ENCODE results near the gene OR6C2.
"Not testable (repeated sequence)": the region's sequence is repeated elsewhere in the genome, so short reads cannot be mapped to it uniquely, and the experiment has no call there.

The OR6C2 gene

DNA sequence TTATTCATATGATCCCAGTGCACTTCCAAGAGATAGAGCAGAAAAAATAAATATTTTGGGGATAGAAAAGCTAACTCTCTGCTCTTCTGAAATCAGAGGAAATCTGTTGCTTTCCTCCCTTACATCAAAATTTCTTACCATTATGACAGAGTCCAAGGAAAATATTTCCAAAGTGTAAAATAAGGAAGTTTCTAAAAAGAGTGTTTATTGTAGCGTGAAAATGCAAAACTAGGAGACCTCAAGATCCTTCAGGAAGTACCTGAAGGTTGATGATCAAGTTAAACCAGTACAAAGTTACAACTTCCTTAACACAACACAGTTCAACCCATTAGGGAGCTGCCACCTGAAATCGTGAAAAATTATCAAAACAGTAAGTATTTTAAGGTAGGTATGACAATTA, at the start of gene OR6C2:
OR6C2 (plus strand) TSS at position 301 of the 400 bp plus-strand sequence. CDS start 8,138 bp downstream, outside the sequence.
- H3K27ac Mint-ChIP-seq: no peak within 1 kb of the TSS

DNA sequence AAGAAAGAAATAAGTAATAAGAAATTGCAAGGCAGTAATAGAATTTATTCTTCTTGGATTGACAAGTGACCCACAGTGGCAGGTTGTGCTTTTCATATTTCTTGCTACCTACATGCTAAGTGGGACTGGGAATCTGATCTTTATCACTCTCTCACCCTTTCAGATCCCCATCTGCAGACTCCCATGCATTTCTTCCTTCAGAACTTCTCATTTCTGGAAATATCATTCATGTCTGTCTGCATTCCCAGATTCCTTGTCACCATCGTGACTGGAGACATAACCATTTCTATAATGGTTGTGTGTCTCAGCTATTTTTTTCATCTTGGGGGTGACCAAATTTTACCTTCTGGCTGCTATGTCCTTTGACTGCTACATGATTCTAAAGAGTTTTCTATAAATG, 47.5 kb upstream of the OR6C2 start:
- intact Hi-C loops (cut with micrococcal nuclease): no loop called here

More for the DNA sequence above, at the start of gene OR6C2:
- Mint-ChIP-seq H3K27me3 (peaks cover 1% of the 10 kb centered on the region), H3K4me1 (ENCODE audit: low read depth) (peaks cover 9% of the 10 kb centered on the region), H3K36me3 (ENCODE audit: low read depth) (no peaks in the 10 kb centered on the region), H3K9me3 (peaks cover 30% of the 10 kb centered on the region), H3K4me3 (no peak within 1 kb of the TSS)
- intact Hi-C loops (cut with micrococcal nuclease): no loop called here

DNA sequence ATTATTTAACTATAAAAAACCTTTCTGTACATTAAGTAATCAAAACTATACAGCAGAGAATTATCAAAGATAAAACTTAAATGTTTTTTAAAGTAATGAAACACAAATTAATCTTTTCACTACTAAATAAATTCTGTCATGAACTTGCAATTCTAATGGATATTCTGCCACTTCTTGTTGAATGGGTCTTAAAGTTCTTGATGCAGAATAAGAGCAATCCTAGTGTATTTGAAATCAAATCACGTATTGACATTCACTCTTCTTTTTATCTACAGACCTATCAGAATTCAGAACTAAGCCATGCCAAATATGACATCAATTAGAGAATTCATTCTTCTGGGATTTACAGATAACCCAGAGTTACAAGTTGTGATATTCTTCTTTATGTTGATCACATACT, 43.6 kb upstream of the OR6C2 start, which contains the start of gene OR6C65:
OR6C65 (plus strand) TSS at position 301 of the 400 bp plus-strand sequence; CDS start at position 301, 0 bp downstream.
- H3K36me3 Mint-ChIP-seq (ENCODE audit: low read depth): no peaks in the 10 kb centered on the region

More for the DNA sequence above, 47.5 kb upstream of the OR6C2 start:
- Mint-ChIP-seq H3K4me1 (ENCODE audit: low read depth) (no peaks in the 10 kb centered on the region), H3K27ac (no peak overlapping the region), H3K27me3 (peaks cover 10% of the 10 kb centered on the region), H3K9me3 (no peaks in the 10 kb centered on the region), H3K4me3 (no peak overlapping the region), H3K36me3 (ENCODE audit: low read depth) (no peaks in the 10 kb centered on the region)

DNA sequence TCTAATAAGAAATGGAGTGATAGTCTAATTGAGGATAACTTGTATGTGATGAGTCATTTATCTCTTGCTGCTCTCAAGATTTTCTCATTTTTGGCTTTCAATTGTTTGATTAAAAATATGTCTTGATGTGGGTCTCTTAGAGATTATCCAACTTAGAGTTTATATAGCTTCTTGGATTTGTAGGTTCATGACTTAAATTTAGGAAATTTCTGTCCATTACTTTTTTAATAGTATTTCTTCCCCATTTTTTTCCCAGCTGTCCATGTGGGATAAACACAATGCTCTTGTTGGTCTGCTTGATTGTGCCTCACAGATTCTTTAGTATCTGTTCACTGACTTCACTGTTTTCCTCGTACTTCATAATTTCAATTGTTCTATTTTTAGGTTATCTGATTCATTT, 36.0 kb upstream of the OR6C2 start:
- peaks cover 11% of the 10 kb centered on the region for H3K27me3 Mint-ChIP-seq
- H3K9me3 Mint-ChIP-seq: peaks cover 7% of the 10 kb centered on the region
- no peaks in the 10 kb centered on the region for H3K4me1 Mint-ChIP-seq (ENCODE audit: low read depth)
- no peak overlapping the region for H3K4me3 Mint-ChIP-seq
- H3K27ac Mint-ChIP-seq: no peak overlapping the region
- no peaks in the 10 kb centered on the region for H3K36me3 Mint-ChIP-seq (ENCODE audit: low read depth)
- intact Hi-C loops (cut with micrococcal nuclease): no loop called here

More for the DNA sequence above, 43.6 kb upstream of the OR6C2 start, which contains the start of gene OR6C65:
- Mint-ChIP-seq H3K4me1 (ENCODE audit: low read depth) (no peaks in the 10 kb centered on the region), H3K4me3 (no peak within 1 kb of the TSS), H3K9me3 (no peaks in the 10 kb centered on the region), H3K27ac (no peak within 1 kb of the TSS), H3K27me3 (peaks cover 10% of the 10 kb centered on the region)
- intact Hi-C loops (cut with micrococcal nuclease): no loop called here

DNA sequence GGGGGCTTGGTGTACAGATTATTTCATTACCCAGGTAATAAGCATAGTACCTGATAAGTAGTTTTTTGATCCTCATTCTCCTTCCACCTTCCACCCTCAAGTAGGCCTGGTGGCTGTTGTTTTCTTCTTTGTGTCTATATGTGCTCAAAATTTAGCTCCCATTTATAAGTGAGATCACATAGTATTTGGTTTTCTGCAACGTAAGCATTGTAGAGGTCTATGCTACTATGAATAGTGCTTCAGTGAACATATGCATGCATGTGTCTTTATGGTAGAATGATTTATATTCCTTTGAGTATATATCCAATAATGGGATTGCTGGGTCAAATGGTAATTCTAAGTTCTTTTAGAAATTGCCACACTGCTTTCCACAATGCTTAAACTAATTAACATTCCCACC, 34.7 kb upstream of the OR6C2 start:
- peaks cover 15% of the 10 kb centered on the region for H3K27me3 Mint-ChIP-seq
- H3K36me3 Mint-ChIP-seq (ENCODE audit: low read depth); H3K4me1 Mint-ChIP-seq (ENCODE audit: low read depth); intact Hi-C loops (cut with micrococcal nuclease); H3K4me3 Mint-ChIP-seq; H3K27ac Mint-ChIP-seq; H3K9me3 Mint-ChIP-seq: not testable (repeated sequence)

DNA sequence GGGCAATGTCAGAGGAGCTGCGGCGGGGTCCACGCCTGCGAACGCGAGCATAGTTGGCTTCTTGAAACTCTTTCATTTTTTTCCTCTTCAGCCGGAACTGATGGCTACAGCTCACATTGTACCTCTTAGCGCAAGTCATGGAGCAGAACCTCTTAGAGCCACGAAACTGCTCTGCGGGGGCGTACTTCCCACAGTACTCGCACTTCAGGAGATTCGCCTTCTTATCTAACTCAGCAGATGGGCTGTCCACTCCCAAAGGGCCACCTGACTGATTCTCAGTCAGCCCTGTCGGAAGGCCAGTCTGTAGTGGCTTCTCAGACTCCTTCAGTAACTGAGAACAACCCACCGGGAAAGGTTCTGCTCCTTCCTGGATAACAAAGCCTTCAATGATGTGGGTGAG, 31.7 kb upstream of the OR6C2 start:
- H3K4me3 Mint-ChIP-seq; H3K36me3 Mint-ChIP-seq (ENCODE audit: low read depth): not testable (repeated sequence)
- peaks cover 37% of the 10 kb centered on the region for H3K27me3 Mint-ChIP-seq

DNA sequence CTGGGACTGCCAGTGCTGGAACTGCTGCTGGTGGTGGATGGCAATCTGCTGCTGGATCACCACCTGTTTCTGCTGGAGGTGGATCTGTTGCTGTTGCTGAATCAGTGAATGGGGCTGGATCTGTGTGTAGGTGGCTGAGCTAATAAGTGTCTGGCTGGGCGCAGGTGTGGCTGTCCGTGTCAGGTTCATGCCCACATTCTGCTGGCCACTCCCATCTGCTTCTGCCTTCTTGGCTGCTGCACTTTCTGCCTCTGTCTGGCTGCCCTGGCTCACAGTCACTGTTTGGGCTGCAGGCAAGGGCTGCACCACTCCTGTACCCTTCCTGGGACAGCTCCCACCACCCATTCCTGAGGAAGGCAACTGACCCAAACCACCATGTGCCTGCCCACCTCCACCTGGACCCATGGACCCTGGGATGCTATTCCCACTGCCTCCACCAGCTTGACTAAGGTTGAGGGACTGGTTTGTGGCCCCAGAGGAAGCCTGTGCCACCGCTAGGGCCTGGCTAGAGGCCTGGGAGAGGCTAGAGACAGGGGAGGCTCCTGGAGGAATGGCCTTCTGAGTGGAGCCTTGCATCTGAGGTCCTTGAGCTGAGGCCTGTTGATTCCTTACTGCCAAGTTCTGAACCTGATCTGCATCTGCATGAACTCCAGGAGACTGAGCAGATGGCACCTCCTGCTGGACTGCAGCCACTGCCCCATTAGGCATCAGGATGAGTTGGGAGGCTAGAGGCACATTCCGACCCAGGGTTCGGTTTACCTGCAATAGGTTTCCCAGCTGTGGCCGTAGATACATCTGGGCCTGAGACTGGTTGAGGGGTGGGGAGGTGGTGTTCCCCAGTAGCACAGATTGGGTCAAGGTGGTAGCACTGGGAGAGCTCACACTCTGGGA, 30.1 kb upstream of the OR6C2 start:
- H3K4me1 Mint-ChIP-seq (ENCODE audit: low read depth); H3K36me3 Mint-ChIP-seq (ENCODE audit: low read depth); H3K4me3 Mint-ChIP-seq; intact Hi-C loops (cut with micrococcal nuclease); H3K27ac Mint-ChIP-seq; H3K9me3 Mint-ChIP-seq: not testable (repeated sequence)
- peaks cover 42% of the 10 kb centered on the region for H3K27me3 Mint-ChIP-seq

More for the DNA sequence above, 31.7 kb upstream of the OR6C2 start:
- H3K9me3 Mint-ChIP-seq; H3K4me1 Mint-ChIP-seq (ENCODE audit: low read depth); H3K27ac Mint-ChIP-seq; intact Hi-C loops (cut with micrococcal nuclease): not testable (repeated sequence)

DNA sequence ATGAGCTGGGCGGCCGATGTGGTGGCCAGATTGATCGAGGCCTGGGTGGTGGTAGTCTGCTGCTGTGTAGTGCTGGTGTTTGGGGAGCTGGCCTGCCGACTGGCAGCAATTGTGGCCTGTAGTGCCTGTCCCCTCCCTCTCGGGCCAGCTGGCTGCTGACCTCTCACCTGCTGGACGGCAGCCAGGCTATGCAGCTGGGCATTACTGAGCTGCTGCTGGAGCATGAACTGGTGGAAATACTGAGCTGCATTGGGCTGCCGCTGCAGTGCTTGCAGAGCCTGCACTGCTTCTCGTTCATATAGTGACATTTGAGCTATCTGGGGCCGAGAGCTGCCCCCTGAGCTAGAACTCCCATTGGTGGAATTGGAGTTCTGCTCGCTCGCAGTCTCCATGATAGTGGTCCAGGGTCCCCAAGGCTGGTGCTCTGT, 29.5 kb upstream of the OR6C2 start:
- peaks cover 44% of the 10 kb centered on the region for H3K27me3 Mint-ChIP-seq
- not testable (repeated sequence) for H3K36me3 Mint-ChIP-seq (ENCODE audit: low read depth)

DNA sequence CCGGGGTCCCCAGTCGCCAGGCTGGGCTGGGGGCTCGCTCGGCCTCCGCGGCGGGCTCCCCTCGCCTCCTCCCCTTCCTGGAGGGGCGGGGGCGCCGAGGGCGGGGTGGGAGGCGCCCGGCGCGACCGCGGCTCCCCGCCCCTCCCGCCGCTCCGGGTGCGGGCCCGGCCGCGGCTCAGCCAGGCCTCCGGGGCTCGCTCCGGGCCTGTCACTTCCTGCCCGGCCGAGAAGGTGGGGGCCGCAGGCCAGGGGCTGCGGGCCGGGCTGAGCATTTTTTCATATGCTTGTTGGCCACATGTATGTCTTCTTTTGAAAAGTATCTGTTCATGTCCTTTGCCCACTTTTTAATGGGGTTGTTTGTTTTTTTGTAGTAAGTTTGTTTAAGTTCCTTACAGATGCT, 29.0 kb upstream of the OR6C2 start:
- H3K27me3 Mint-ChIP-seq: peaks cover 44% of the 10 kb centered on the region
- intact Hi-C loops (cut with micrococcal nuclease): not testable (repeated sequence)

More for the DNA sequence above, 29.5 kb upstream of the OR6C2 start:
- H3K4me1 Mint-ChIP-seq (ENCODE audit: low read depth); H3K27ac Mint-ChIP-seq; H3K4me3 Mint-ChIP-seq; H3K9me3 Mint-ChIP-seq; intact Hi-C loops (cut with micrococcal nuclease): not testable (repeated sequence)

DNA sequence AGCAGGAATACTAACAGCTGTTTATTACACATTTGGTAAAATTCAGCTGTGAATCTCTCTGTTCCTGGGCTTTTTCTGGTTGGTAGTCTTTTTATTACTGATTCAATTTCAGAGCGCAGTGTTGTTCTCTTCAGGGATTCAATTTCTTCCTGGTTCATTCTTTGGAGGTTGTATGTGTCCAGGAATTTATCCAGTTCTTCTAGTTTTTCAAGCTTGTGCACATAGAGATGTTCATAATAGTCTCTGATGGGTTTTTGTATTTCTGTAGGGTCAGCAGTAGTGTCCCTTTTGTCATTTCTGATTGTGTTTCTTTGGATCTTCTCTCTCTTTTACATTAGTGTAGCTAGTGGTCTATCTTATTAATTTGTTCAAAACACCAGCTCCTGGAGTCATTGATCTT, 26.9 kb upstream of the OR6C2 start:
- Mint-ChIP-seq H3K27me3 (peaks cover 43% of the 10 kb centered on the region), H3K36me3 (ENCODE audit: low read depth) (no peaks in the 10 kb centered on the region), H3K4me3 (no peak overlapping the region), H3K9me3 (no peaks in the 10 kb centered on the region), H3K27ac (no peak overlapping the region), H3K4me1 (ENCODE audit: low read depth) (no peaks in the 10 kb centered on the region)
- intact Hi-C loops (cut with micrococcal nuclease): no loop called here

More for the DNA sequence above, 29.0 kb upstream of the OR6C2 start:
- H3K36me3 Mint-ChIP-seq (ENCODE audit: low read depth); H3K4me3 Mint-ChIP-seq; H3K9me3 Mint-ChIP-seq; H3K27ac Mint-ChIP-seq; H3K4me1 Mint-ChIP-seq (ENCODE audit: low read depth): not testable (repeated sequence)

DNA sequence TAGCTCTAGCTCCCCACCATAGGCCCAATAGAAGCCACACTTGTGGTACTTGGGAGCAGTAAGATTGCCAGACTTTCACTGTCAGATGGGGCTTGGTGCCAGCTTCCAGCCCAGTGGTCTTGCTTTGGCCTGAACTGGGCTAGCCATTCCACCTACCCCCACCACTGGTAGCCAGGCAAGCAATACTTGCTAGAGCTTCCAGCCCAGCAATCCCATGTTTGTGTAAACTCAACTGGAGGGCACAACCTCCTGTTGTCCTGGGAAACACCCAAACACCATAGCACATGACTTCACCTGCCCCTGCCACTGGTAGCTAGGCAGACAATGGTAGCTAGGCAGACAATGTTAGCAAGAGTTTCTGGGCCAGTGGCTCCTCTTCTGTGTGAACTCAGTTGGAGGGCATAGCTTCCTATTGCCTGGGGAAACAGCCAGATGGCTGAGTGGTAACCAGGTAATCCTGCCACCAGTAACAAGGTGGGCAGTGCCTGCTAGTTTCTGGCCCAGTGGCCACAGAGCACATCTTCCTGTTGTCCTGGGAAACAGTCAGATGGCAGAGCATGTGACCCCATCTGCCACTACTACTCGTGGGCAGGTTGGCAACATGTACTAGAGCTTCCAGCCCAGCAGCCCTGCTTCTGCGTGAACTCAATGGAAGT, 23.4 kb upstream of the OR6C2 start:
- H3K4me3 Mint-ChIP-seq: no peak overlapping the region
- no peaks in the 10 kb centered on the region for H3K36me3 Mint-ChIP-seq (ENCODE audit: low read depth)
- no peak overlapping the region for H3K27ac Mint-ChIP-seq
- H3K4me1 Mint-ChIP-seq (ENCODE audit: low read depth): no peaks in the 10 kb centered on the region
- H3K9me3 Mint-ChIP-seq: no peaks in the 10 kb centered on the region
- intact Hi-C loops (cut with micrococcal nuclease): no loop called here
- H3K27me3 Mint-ChIP-seq: peaks cover 28% of the 10 kb centered on the region

DNA sequence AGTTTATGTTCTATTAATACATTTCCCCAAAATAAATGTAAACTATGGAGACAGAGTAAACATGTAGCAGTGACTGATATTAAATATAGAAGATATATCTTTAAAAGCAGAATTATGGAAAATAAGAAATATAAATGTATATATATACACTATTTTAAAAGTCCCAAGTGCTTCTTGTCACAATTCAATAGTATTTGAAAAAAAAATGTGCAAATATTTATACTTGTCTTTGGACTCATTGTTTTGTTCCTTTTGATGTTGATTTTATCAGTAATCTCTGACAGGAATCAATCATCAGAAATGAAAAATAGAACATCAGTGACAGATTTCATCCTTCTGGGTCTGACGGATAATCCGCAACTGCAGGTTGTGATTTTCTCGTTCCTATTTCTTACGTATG, 17.9 kb upstream of the OR6C2 start, which contains the start of gene OR6C76:
OR6C76 (plus strand) TSS at position 301 of the 400 bp plus-strand sequence; CDS start at position 301, 0 bp downstream.
- intact Hi-C loops (cut with micrococcal nuclease): no loop called here
- Mint-ChIP-seq H3K27ac (no peak within 1 kb of the TSS), H3K36me3 (ENCODE audit: low read depth) (no peaks in the 10 kb centered on the region)

DNA sequence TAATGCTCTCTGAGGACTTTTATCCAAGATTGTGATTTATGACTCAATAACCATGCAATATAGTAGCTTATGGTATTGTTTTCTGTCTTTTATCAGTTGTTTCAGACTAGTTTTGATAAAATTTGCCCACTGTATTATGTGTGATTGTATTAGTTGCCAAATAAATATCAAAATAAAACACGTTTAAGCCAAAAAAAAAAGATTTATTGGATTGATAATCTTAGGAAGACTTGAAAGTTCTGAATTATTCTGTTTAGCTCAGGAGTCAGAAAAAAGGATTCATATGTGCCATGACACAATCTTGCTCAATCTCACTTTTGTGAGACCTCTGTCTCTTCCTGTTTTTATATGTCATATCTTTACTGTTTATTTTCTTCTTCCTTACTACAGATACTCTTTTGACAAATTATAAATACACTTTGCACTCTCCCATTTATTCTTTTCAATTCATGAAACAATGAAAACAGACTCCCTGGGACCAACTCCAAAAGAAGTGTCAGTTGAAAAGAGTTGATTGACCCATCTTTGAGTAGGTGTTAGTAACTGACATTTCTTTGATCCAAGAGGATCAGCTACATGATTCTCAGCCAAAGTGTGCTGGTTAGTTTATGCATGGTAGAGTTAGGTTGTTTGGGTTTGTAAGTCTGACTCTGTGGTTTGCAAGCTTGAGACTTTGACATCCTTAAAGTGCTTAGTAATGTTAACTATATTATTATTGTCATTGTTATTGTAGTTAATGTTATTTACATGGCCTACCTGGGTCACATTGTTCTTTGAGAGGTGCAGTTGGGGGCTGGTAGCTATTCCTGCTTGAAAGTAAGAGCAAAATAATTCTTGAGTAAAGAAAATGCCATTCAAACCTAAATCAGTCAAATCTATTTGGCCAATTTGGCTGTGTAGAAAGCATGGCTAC, 15.3 kb upstream of the OR6C2 start:
- Mint-ChIP-seq H3K27ac (no peak overlapping the region), H3K27me3 (peaks cover 7% of the 10 kb centered on the region), H3K4me1 (ENCODE audit: low read depth) (peaks cover 6% of the 10 kb centered on the region), H3K9me3 (peaks cover 8% of the 10 kb centered on the region), H3K36me3 (ENCODE audit: low read depth) (no peaks in the 10 kb centered on the region), H3K4me3 (no peak overlapping the region)
- intact Hi-C loops (cut with micrococcal nuclease): no loop called here

More for the DNA sequence above, 17.9 kb upstream of the OR6C2 start, which contains the start of gene OR6C76:
- peaks cover 9% of the 10 kb centered on the region for H3K27me3 Mint-ChIP-seq
- no peak within 1 kb of the TSS for H3K4me3 Mint-ChIP-seq
- H3K9me3 Mint-ChIP-seq: no peaks in the 10 kb centered on the region
- H3K4me1 Mint-ChIP-seq (ENCODE audit: low read depth): peaks cover 6% of the 10 kb centered on the region

Measured in dendritic cell treated with granulocyte-macrophage colony-stimulating factor and Interleukin-4, amounts not matched to agents 40 ng/mL and 50 ng/mL, for 4 days (primary cell).